Panc1 (cell line): ENCODE results near the gene LPAR4. TPM values are rescaled to one million over a fixed set of nuclear protein-coding genes. Genes with fewer than 3 reads are reported as not detected.

Experiments used
- ATAC-seq: fragments of 200-7000 bp; cut with Tn5 transposase; 2 replicates; pipeline ENCODE4 v1.9.1; 2020; ENCODE audit warnings: mild to moderate bottlenecking, moderate library complexity
- BruUV-seq: library from RNA; stranded (reverse); fragments of 400-500 nt; replicated peaks from 2 replicates; lab custom pipeline; 2021; lab: Mats Ljungman, UMichigan
- CTCF ChIA-PET: fragments of 300-600 bp; sonication (Branson Sonifier 250); formaldehyde crosslinking; loops from one replicate; lab custom pipeline; 2022; ENCODE audit warnings: antibody characterized with exemption; lab: Charles Lee
- POLR2A ChIA-PET: fragments of 300-600 bp; sonication (Branson Sonifier 250); formaldehyde crosslinking; loops from one replicate; lab custom pipeline; 2022; ENCODE audit warnings: antibody characterized with exemption; lab: Charles Lee
- DNase-seq: peaks from one replicate; pipeline ENCODE4 v3.0.0-alpha.2; 2010; ENCODE audit warnings: low read depth, low spot score
- H3K27ac ChIP-seq: 2 replicates; pipeline ENCODE4 v1.5.1; 2011; ENCODE audit warnings: mild to moderate bottlenecking, low read length, inconsistent platforms
- H3K27me3 ChIP-seq: fragments of 200-500 bp; sonication (Bioruptor generic); 2 replicates; pipeline ENCODE4 v1.6.0; 2014; ENCODE audit warnings: low read length, inconsistent platforms; ENCODE audit not compliant: control insufficient read depth, insufficient read depth
- H3K36me3 ChIP-seq: fragments of 200-500 bp; sonication (Bioruptor generic); 2 replicates; pipeline ENCODE4 v1.5.1; 2014; ENCODE audit warnings: inconsistent platforms, mild to moderate bottlenecking, low read length, moderate library complexity; ENCODE audit not compliant: control insufficient read depth, insufficient read depth
- H3K4me1 ChIP-seq: 2 replicates; pipeline ENCODE4 v1.5.1; 2011; ENCODE audit warnings: inconsistent platforms, mild to moderate bottlenecking, low read length, moderate library complexity; ENCODE audit not compliant: control insufficient read depth, insufficient read depth
- H3K4me3 ChIP-seq, 2 experiments: 2 replicates each; pipeline ENCODE4 v1.5.1; 2011 to 2012; ENCODE audit warnings: low read depth in 2 of 2, low read length in 2 of 2, mild to moderate bottlenecking in 2 of 2, inconsistent platforms in 1 of 2, moderate library complexity in 1 of 2
- H3K9me3 ChIP-seq: fragments of 200-500 bp; sonication (Bioruptor generic); 2 replicates; pipeline ENCODE4 v1.5.1; 2014; ENCODE audit warnings: low read depth, mild to moderate bottlenecking, inconsistent platforms, low read length, moderate library complexity; ENCODE audit not compliant: control insufficient read depth, insufficient read depth
- CTCF ChIP-seq: fragments of 450-650 bp; IDR thresholded peaks from 2 replicates; pipeline ENCODE4 v1.5.1; 2017; ENCODE audit warnings: mild to moderate bottlenecking
- POLR2AphosphoS5 ChIP-seq: IDR thresholded peaks from 2 replicates; pipeline ENCODE4 v1.6.1; 2012; ENCODE audit warnings: mild to moderate bottlenecking, low read depth, low read length, moderate library complexity
- REST ChIP-seq, 2 experiments: IDR thresholded peaks; 2 replicates each; pipeline ENCODE4 v1.6.1; 2011 to 2012; ENCODE audit warnings: low read depth in 2 of 2, control low read depth in 1 of 2, low read length in 1 of 2, mild to moderate bottlenecking in 1 of 2, moderate library complexity in 1 of 2; ENCODE audit not compliant: insufficient read depth in 1 of 2
- SIN3A ChIP-seq: IDR thresholded peaks from 2 replicates; pipeline ENCODE4 v1.6.1; 2012; ENCODE audit warnings: low read depth, mild to moderate bottlenecking, low read length, moderate library complexity, borderline replicate concordance; ENCODE audit not compliant: insufficient read depth
- TCF7L2 ChIP-seq: IDR thresholded peaks from 2 replicates; pipeline ENCODE4 v1.6.1; 2011; ENCODE audit warnings: mild to moderate bottlenecking, low read depth, low read length, inconsistent platforms
- in situ Hi-C: cut with HindIII; loops from 2 replicates; pipeline ENCODE4 v1.10.0; 2016; ENCODE audit warnings: low sequenced_read_pairs, low pct_unique_long_range_greater_than_20kb
- intact Hi-C: fragments of 100-400 bp; cut with micrococcal nuclease; formaldehyde crosslinking; loops from one replicate; pipeline ENCODE4 v1.10.0; 2022; ENCODE audit not compliant: unreplicated experiment
- total RNA-seq: library from RNA; stranded (reverse); gene quantifications from one replicate; pipeline ENCODE4 v1.2.1, GENCODE V29; 2021; ENCODE audit not compliant: unreplicated experiment

Gene LPAR4
- total RNA-seq, 1 experiment from 2014 or later = not detected

GRCh38 chrX:78747971-78748370 lies 451 bp downstream of the LPAR4 start:
- Histone ChIP-seq H3K36me3 (no peaks in the 10 kb centered on the region), H3K4me1 (no peaks in the 10 kb centered on the region), H3K27ac (no peak overlapping the region), H3K9me3 (no peaks in the 10 kb centered on the region), H3K27me3 (no peaks in the 10 kb centered on the region), H3K4me3 (no peak overlapping the region)
- no peak for ATAC-seq
- no peak for DNase-seq
- POLR2A ChIA-PET = interaction anchor here (0.6 kb wide), 1 partner anchor 141 kb away, joined by 12 read pairs; no protein-coding TSS in a partner anchor
- CTCF ChIA-PET = interaction anchor here (0.7 kb wide), 1 partner anchor 120 kb away, joined by 7 read pairs; no protein-coding TSS in a partner anchor
- TF ChIP-seq REST (IDR thresholded peaks at IDR 0.05; ENCODE audit: insufficient read depth in 1 of 2, low read depth in 2 of 2, low read length in 1 of 2) (no peak), POLR2AphosphoS5 (no peak)
- intact Hi-C loops = no loop called here
- in situ Hi-C loops = no loop called here
- no TSS peak for BruUV-seq

- POLR2A ChIA-PET = no interaction called here
- TF ChIP-seq TCF7L2 = no peak
- no peak for TF ChIP-seq SIN3A
- no peak for TF ChIP-seq POLR2AphosphoS5
- TF ChIP-seq REST (IDR thresholded peaks at IDR 0.05; ENCODE audit: insufficient read depth in 1 of 2, low read depth in 2 of 2, low read length in 1 of 2) = no peak
- TF ChIP-seq CTCF = no peak
- H3K9me3 ChIP-seq = no peaks in the 10 kb centered on the region
- H3K27ac ChIP-seq = no peak overlapping the region
- intact Hi-C loops = no loop called here
- DNase-seq (no peak), ATAC-seq (no peak)
- BruUV-seq = no TSS peak
- no peaks in the 10 kb centered on the region for H3K4me1 ChIP-seq
- in situ Hi-C loops = no loop called here
- CTCF ChIA-PET = no interaction called here
- no peaks in the 10 kb centered on the region for H3K36me3 ChIP-seq
- H3K4me3 ChIP-seq = no peak overlapping the region
- no peaks in the 10 kb centered on the region for H3K27me3 ChIP-seq
These were observed 1.3 kb downstream of the LPAR4 start for GRCh38 chrX:78748846-78749245.
